ENCODE measurements around the gene CPNE8. TPM values are rescaled to one million over a fixed set of nuclear protein-coding genes. Genes with fewer than 3 reads are reported as not detected.

CPNE8 gene
- total and polyA plus RNA-seq, 3 donors from 2014 or later: 9.3 to 13.1 (median 12.6) TPM

- Histone ChIP-seq H3K27me3 (no peaks in the 10 kb centered on the region), H3K4me3 (no peak overlapping the region), H3K9me3 (no peaks in the 10 kb centered on the region), H3K36me3 (ENCODE audit: low read depth, missing control alignments) (no peaks in the 10 kb centered on the region), H3K27ac (no peak overlapping the region), H3K4me1 (no peaks in the 10 kb centered on the region)
- TF ChIP-seq CTCF (IDR thresholded peaks at IDR 0.05) (no peak), POLR2A (IDR thresholded peaks at IDR 0.05) (no peak)
- 86 to 94% methylated on average over 1 of the region's 1 CpG for WGBS, 2 donors
- intact Hi-C loops (cut with DNase I; ENCODE audit: low total_unique reads): no loop called here
- DNase-seq: no peak
These were observed 256.6 kb downstream of the CPNE8 start for GRCh38 chr12:38648813-38649212.

- Histone ChIP-seq H3K27ac (no peak overlapping the region), H3K9me3 (no peaks in the 10 kb centered on the region), H3K27me3 (no peaks in the 10 kb centered on the region), H3K4me1 (no peaks in the 10 kb centered on the region), H3K36me3 (ENCODE audit: low read depth, missing control alignments) (no peaks in the 10 kb centered on the region), H3K4me3 (no peak overlapping the region)
- TF ChIP-seq CTCF (IDR thresholded peaks at IDR 0.05): no peak
- TF ChIP-seq POLR2A (IDR thresholded peaks at IDR 0.05): no peak
- DNase-seq: no peak
- intact Hi-C loops (cut with DNase I; ENCODE audit: low total_unique reads): no loop called here
- 49 to 64% methylated on average over 4 of the region's 4 CpGs for WGBS, 2 donors
These were observed 259.2 kb downstream of the CPNE8 start for GRCh38 chr12:38646146-38646545.

GRCh38 chr12:38639625-38640024, 265.8 kb downstream of the CPNE8 start:
- WGBS, 2 donors: 71 to 76% methylated on average over 7 of the region's 7 CpGs
- intact Hi-C loops (cut with DNase I; ENCODE audit: low total_unique reads): no loop called here
- no peaks in the 10 kb centered on the region for H3K27me3 ChIP-seq
- no peaks in the 10 kb centered on the region for H3K9me3 ChIP-seq
- no peak overlapping the region for H3K4me3 ChIP-seq
- H3K4me1 ChIP-seq: no peaks in the 10 kb centered on the region
- no peaks in the 10 kb centered on the region for H3K36me3 ChIP-seq (ENCODE audit: low read depth, missing control alignments)
- no peak overlapping the region for H3K27ac ChIP-seq
- TF ChIP-seq POLR2A (IDR thresholded peaks at IDR 0.05): no peak
- no peak for TF ChIP-seq CTCF (IDR thresholded peaks at IDR 0.05)
- DNase-seq: no peak

DNA sequence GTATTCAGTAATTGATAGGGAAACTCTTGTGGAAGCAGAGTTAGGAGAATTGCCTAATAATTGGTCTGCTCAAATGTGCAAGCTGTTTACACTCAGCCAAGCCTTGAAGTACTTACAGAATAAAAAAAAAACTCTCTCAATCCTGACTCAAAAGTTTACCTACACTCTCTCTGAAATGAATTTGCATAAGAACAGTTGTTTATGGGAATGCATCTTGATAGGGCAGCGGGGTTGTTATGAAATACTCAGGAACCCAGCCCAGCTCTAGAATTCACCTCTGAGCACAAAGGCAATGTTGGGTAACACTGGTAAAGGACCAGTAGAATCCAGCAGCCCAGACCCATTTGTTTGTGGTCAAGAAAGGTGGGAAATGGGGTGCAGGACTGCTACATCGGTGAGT, 267.0 kb downstream of the CPNE8 start:
- Histone ChIP-seq H3K36me3 (ENCODE audit: low read depth, missing control alignments) (no peaks in the 10 kb centered on the region), H3K4me1 (no peaks in the 10 kb centered on the region), H3K9me3 (no peaks in the 10 kb centered on the region), H3K4me3 (no peak overlapping the region), H3K27ac (no peak overlapping the region), H3K27me3 (no peaks in the 10 kb centered on the region)
- DNase-seq: no peak
- intact Hi-C loops (cut with DNase I; ENCODE audit: low total_unique reads): no loop called here
- TF ChIP-seq CTCF (IDR thresholded peaks at IDR 0.05) (no peak), POLR2A (IDR thresholded peaks at IDR 0.05) (no peak)
- WGBS, 2 donors: 87% methylated on average over 2 of the region's 2 CpGs

DNA sequence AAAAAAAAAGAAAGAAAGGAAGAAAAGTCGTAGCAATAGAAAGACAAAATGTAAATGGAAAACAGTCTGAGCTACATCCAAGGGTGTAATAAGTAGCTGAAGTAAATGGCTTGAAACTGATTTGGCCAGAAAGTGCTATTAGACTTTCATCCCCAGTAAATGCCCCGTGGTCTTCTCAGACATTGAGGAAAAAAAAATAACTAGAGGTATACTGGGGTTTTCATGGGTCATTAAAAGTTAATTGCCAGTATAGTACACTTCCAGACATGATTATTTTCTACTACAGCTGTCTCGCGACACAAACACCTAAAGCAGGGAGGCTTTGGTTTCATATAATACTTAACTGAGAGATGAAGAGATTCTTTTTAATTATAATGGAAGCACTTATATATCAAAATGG, 271.9 kb downstream of the CPNE8 start:
- 68% methylated on average over 4 of the region's 4 CpGs for WGBS, 2 donors

More for the DNA sequence above, 271.9 kb downstream of the CPNE8 start:
- Histone ChIP-seq H3K9me3 (no peaks in the 10 kb centered on the region), H3K4me3 (no peak overlapping the region), H3K27me3 (no peaks in the 10 kb centered on the region), H3K36me3 (ENCODE audit: low read depth, missing control alignments) (no peaks in the 10 kb centered on the region), H3K27ac (no peak overlapping the region), H3K4me1 (no peaks in the 10 kb centered on the region)
- intact Hi-C loops (cut with DNase I; ENCODE audit: low total_unique reads): no loop called here
- TF ChIP-seq POLR2A (IDR thresholded peaks at IDR 0.05): no peak
- TF ChIP-seq CTCF (IDR thresholded peaks at IDR 0.05): no peak
- DNase-seq: no peak

Measured in testis (tissue), 3 donors.